Measurements from ENCODE around the gene HACD3. TPM values are rescaled to one million over a fixed set of nuclear protein-coding genes. Genes with fewer than 3 reads are reported as not detected.

HACD3 gene
- total and polyA plus RNA-seq, 2 donors (not counting 1 experiment from before 2014, with no cell fraction given) = 4.5 to 18.8 TPM

DNA sequence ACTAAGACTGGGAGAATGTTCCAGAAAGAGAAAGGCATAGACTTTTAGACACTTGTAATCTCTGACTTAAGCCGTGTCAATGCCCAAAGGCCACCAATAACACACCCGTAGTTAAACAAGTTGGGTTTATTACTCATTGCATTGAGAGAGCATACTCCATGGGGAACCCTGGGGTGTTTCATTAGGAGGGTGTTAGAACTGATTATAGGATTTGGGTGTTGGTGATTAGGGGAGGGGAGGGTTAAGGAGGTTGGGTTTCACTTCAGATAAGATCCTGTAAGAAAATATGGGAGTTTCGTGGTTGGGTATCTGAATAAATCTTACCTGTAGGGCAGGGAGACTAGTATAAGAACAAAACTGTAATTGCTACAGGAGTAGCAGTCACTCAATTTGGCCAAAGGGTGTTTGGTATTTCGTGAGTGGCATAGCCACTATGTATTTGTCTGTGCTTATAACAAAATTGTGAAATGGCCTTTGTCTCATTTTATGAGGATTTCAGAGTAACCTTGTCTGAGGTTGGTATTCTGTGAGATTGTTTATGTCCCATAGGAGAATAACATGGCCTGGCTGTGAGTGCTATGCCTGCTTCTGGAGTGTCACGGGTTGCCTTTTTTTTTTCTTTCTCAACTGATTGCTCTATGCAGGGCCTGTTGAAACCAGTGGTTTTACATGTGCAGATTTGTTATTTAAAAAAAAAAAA, 2.9 kb downstream of the HACD3 start:
- H3K4me3 ChIP-seq (ENCODE audit: control extremely low read depth in 1 of 5, extremely low read depth in 1 of 5, insufficient read depth in 1 of 5, low read depth in 2 of 5, low read length in 4 of 5) = no peak overlapping the region
- no peak overlapping the region for H3K9ac ChIP-seq (ENCODE audit: low read length)
- intact Hi-C loops (cut with micrococcal nuclease) = loop anchor here (10.0 kb wide), 1 partner anchor 962 kb away; the partner anchor contains the start of gene SNAPC5
- no peaks in the 10 kb centered on the region for H3K9me3 Mint-ChIP-seq (ENCODE audit: insufficient read depth)
- no peaks in the 10 kb centered on the region for H3K9me3 ChIP-seq (ENCODE audit: control extremely low read depth in 1 of 3, control insufficient read depth in 2 of 3, insufficient read depth in 1 of 3, low read length in 2 of 3)
- no peaks in the 10 kb centered on the region for H3K27me3 ChIP-seq (replicated peaks in 1 of 4; ENCODE audit: control extremely low read depth in 1 of 4, control insufficient read depth in 3 of 4, insufficient read depth in 4 of 4, low read length in 3 of 4)
- TF ChIP-seq, protein P1, sequence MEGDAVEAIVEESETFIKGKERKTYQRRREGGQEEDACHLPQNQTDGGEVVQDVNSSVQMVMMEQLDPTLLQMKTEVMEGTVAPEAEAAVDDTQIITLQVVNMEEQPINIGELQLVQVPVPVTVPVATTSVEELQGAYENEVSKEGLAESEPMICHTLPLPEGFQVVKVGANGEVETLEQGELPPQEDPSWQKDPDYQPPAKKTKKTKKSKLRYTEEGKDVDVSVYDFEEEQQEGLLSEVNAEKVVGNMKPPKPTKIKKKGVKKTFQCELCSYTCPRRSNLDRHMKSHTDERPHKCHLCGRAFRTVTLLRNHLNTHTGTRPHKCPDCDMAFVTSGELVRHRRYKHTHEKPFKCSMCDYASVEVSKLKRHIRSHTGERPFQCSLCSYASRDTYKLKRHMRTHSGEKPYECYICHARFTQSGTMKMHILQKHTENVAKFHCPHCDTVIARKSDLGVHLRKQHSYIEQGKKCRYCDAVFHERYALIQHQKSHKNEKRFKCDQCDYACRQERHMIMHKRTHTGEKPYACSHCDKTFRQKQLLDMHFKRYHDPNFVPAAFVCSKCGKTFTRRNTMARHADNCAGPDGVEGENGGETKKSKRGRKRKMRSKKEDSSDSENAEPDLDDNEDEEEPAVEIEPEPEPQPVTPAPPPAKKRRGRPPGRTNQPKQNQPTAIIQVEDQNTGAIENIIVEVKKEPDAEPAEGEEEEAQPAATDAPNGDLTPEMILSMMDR (IDR thresholded peaks at IDR 0.05) = no peak
- no peak for TF ChIP-seq EZH2 (IDR thresholded peaks at IDR 0.05; ENCODE audit: borderline replicate concordance, insufficient read depth, low read depth, low read length, poor library complexity, severe bottlenecking)
- H2AFZ ChIP-seq (ENCODE audit: insufficient read depth, low read depth, low read length, poor library complexity, severe bottlenecking) = no peak overlapping the region
- no peak overlapping the region for H3K27ac ChIP-seq (ENCODE audit: low read length in 2 of 2)
- H3K4me3 Mint-ChIP-seq = no peak overlapping the region
- H3K27me3 Mint-ChIP-seq = no peaks in the 10 kb centered on the region
- no peak for DNase-seq
- H3K36me3 ChIP-seq (replicated peaks in 1 of 2; ENCODE audit: control extremely low read depth in 1 of 2, control insufficient read depth in 1 of 2, extremely low read depth in 1 of 2, insufficient read depth in 2 of 2, low read length in 1 of 2) = no peaks in the 10 kb centered on the region
- no peak overlapping the region for H3K4me2 ChIP-seq (replicated peaks; ENCODE audit: low read depth, low read length, poor library complexity, severe bottlenecking)
- H3K27ac Mint-ChIP-seq = no peak overlapping the region
- ATAC-seq (ENCODE audit: low read depth) = no peak
- 89% methylated on average over 3 of the region's 5 CpGs for WGBS (ENCODE audit: insufficient coverage)
- peaks cover 3 to 7% of the 10 kb centered on the region in 2 donors for H3K4me1 ChIP-seq (ENCODE audit: control insufficient read depth in 2 of 2, insufficient read depth in 2 of 2, low read length in 2 of 2)
- H3K4me1 Mint-ChIP-seq = peaks cover 23% of the 10 kb centered on the region
- no peaks in the 10 kb centered on the region for H4K20me1 ChIP-seq (ENCODE audit: control insufficient read depth, insufficient read depth, low read length, poor library complexity, severe bottlenecking)
- peaks cover 80% of the 10 kb centered on the region for H3K79me2 ChIP-seq (ENCODE audit: control insufficient read depth, insufficient read depth, low read length)
- ChIA-PET CTCF (interaction anchor here (0.8 kb wide), 1 partner anchor 1146 kb away, joined by 3 read pairs; the partner anchor contains the start of gene TRIP4), POLR2A (interaction anchor here (0.7 kb wide), 1 partner anchor 8 kb away, joined by 3 read pairs; no protein-coding TSS in a partner anchor)

DNA sequence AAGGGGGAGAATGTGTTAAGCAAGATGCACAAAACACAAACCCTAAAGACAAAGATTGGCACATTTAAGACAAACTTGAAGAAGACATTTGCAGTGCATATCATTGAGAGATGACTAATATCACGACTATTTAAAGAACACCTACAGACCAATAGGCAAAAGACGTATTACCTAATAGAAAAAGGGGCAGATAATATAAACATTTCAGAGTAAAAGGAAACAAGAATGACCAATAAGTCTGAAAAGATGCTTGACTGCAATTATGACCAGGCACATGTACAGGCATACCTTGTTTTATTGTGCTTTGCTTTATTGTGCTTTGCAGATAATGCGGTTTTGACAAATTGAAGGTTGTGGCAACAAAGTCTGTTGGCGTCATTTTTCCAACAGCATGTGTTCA, 4.9 kb downstream of the HACD3 start:
- Mint-ChIP-seq H3K4me1 (peaks cover 17% of the 10 kb centered on the region), H3K4me3 (no peak overlapping the region), H3K9me3 (ENCODE audit: insufficient read depth) (no peaks in the 10 kb centered on the region), H3K27ac (no peak overlapping the region), H3K27me3 (no peaks in the 10 kb centered on the region)
- no peaks in the 10 kb centered on the region for H3K27me3 ChIP-seq (replicated peaks in 1 of 4; ENCODE audit: control extremely low read depth in 1 of 4, control insufficient read depth in 3 of 4, insufficient read depth in 4 of 4, low read length in 3 of 4)
- 100% methylated on average over 1 of the region's 4 CpGs for WGBS (ENCODE audit: insufficient coverage)
- H3K36me3 ChIP-seq (replicated peaks in 1 of 2; ENCODE audit: control extremely low read depth in 1 of 2, control insufficient read depth in 1 of 2, extremely low read depth in 1 of 2, insufficient read depth in 2 of 2, low read length in 1 of 2) = no peaks in the 10 kb centered on the region
- H3K9me3 ChIP-seq (ENCODE audit: control extremely low read depth in 1 of 3, control insufficient read depth in 2 of 3, insufficient read depth in 1 of 3, low read length in 2 of 3) = no peaks in the 10 kb centered on the region
- peaks cover 0 to 3% of the 10 kb centered on the region in 2 donors for H3K4me1 ChIP-seq (ENCODE audit: control insufficient read depth in 2 of 2, insufficient read depth in 2 of 2, low read length in 2 of 2)
- no peak overlapping the region for H3K27ac ChIP-seq (ENCODE audit: low read length in 2 of 2)
- H3K4me2 ChIP-seq (replicated peaks; ENCODE audit: low read depth, low read length, poor library complexity, severe bottlenecking) = no peak overlapping the region
- intact Hi-C loops (cut with micrococcal nuclease) = loop anchor here (10.0 kb wide), 1 partner anchor 960 kb away; the partner anchor contains the start of gene SNAPC5
- no peak overlapping the region for H3K9ac ChIP-seq (ENCODE audit: low read length)
- H3K4me3 ChIP-seq (ENCODE audit: control extremely low read depth in 1 of 5, extremely low read depth in 1 of 5, insufficient read depth in 1 of 5, low read depth in 2 of 5, low read length in 4 of 5) = no peak overlapping the region
- no peak overlapping the region for H2AFZ ChIP-seq (ENCODE audit: insufficient read depth, low read depth, low read length, poor library complexity, severe bottlenecking)
- no peak for DNase-seq
- TF ChIP-seq, protein P1 (IDR thresholded peaks at IDR 0.05) = no peak
- TF ChIP-seq EZH2 (IDR thresholded peaks at IDR 0.05; ENCODE audit: borderline replicate concordance, insufficient read depth, low read depth, low read length, poor library complexity, severe bottlenecking) = no peak
- no peak for ATAC-seq (ENCODE audit: low read depth)
- no peaks in the 10 kb centered on the region for H4K20me1 ChIP-seq (ENCODE audit: control insufficient read depth, insufficient read depth, low read length, poor library complexity, severe bottlenecking)
- ChIA-PET CTCF (interaction anchor here (1.3 kb wide), 1 partner anchor 334 kb away, joined by 3 read pairs; the partner anchor contains the start of gene RAB11A), POLR2A (no interaction called here)
- H3K79me2 ChIP-seq (ENCODE audit: control insufficient read depth, insufficient read depth, low read length) = peaks cover 83% of the 10 kb centered on the region

Measured in B cell (primary cell).